IMR-90 (cell line): Measurements from ENCODE around the gene DAB1. TPM values are rescaled to one million over a fixed set of nuclear protein-coding genes. Genes with fewer than 3 reads are reported as not detected.

Experiments
- ATAC-seq: fragments of 200-7000 bp; cut with Tn5 transposase; 2 replicates; pipeline ENCODE4 v1.9.1; 2020; ENCODE audit warnings: low read depth, mild to moderate bottlenecking, moderate library complexity
- BruUV-seq: library from RNA; stranded (reverse); fragments of 400-500 nt; replicated peaks from 2 replicates; lab custom pipeline; 2021; lab: Mats Ljungman, UMichigan
- CTCF ChIA-PET: fragments of 300-600 bp; formaldehyde crosslinking; extraction: SDS; loops from one replicate; lab custom pipeline; 2021; ENCODE audit warnings: antibody characterized with exemption; lab: Yijun Ruan, JAX
- POLR2A ChIA-PET: fragments of 300-600 bp; sonication (Branson Sonifier 250); formaldehyde crosslinking; loops from one replicate; lab custom pipeline; 2022; ENCODE audit warnings: antibody characterized with exemption; ENCODE audit not compliant: unreplicated experiment; lab: Charles Lee
- DNase-seq: peaks from one replicate; pipeline ENCODE4 v3.0.0; 2013
- H2AFZ ChIP-seq: replicated peaks from 2 replicates; pipeline ENCODE3; 2013; ENCODE audit warnings: low read length, mild to moderate bottlenecking; ENCODE audit not compliant: poor library complexity
- H2AK5ac ChIP-seq: 2 replicates; pipeline ENCODE4 v1.6.1; 2013; ENCODE audit warnings: low read depth, low read length, inconsistent platforms
- H2AK9ac ChIP-seq: replicated peaks from 2 replicates; pipeline ENCODE3; 2013; ENCODE audit warnings: mild to moderate bottlenecking, low read depth, low read length, moderate library complexity; ENCODE audit not compliant: poor library complexity
- H2BK120ac ChIP-seq: 2 replicates; pipeline ENCODE4 v1.6.1; 2013; ENCODE audit warnings: low read depth, low read length, inconsistent platforms
- H2BK15ac ChIP-seq: 3 replicates; pipeline ENCODE4 v1.6.1; 2013; ENCODE audit warnings: low read depth, low read length, inconsistent platforms
- H2BK20ac ChIP-seq: 2 replicates; pipeline ENCODE4 v1.6.1; 2013; ENCODE audit warnings: low read depth, mild to moderate bottlenecking, inconsistent platforms, low read length, moderate library complexity
- H2BK5ac ChIP-seq: 2 replicates; pipeline ENCODE4 v1.6.1; 2013; ENCODE audit warnings: mild to moderate bottlenecking, low read depth, low read length, inconsistent platforms; ENCODE audit not compliant: poor library complexity, severe bottlenecking
- H3K14ac ChIP-seq: replicated peaks from 2 replicates; pipeline ENCODE4 v1.6.1; 2013; ENCODE audit warnings: low read depth, low read length, inconsistent platforms
- H3K18ac ChIP-seq: 2 replicates; pipeline ENCODE4 v1.6.1; 2013; ENCODE audit warnings: low read depth, low read length, control low read depth
- H3K23ac ChIP-seq: 2 replicates; pipeline ENCODE4 v1.6.1; 2013; ENCODE audit warnings: low read depth, low read length, inconsistent platforms
- H3K27ac ChIP-seq: 2 replicates; pipeline ENCODE4 v1.5.1; 2013; ENCODE audit warnings: mild to moderate bottlenecking, control low read depth, low read length; ENCODE audit not compliant: insufficient read depth
- H3K27me3 ChIP-seq: 2 replicates; pipeline ENCODE4 v1.6.1; 2013; ENCODE audit warnings: low read length; ENCODE audit not compliant: control insufficient read depth, insufficient read depth
- H3K36me3 ChIP-seq: 2 replicates; pipeline ENCODE4 v1.6.1; 2013; ENCODE audit warnings: low read length, mixed read lengths; ENCODE audit not compliant: control insufficient read depth, insufficient read depth
- H3K4ac ChIP-seq: 2 replicates; pipeline ENCODE4 v1.6.1; 2013; ENCODE audit warnings: low read depth, low read length, inconsistent platforms
- H3K4me1 ChIP-seq: 2 replicates; pipeline ENCODE4 v1.6.1; 2013; ENCODE audit warnings: low read length, mixed read lengths; ENCODE audit not compliant: control insufficient read depth, insufficient read depth
- H3K4me2 ChIP-seq: 2 replicates; pipeline ENCODE4 v1.6.1; 2013; ENCODE audit warnings: low read depth, mild to moderate bottlenecking, control low read depth, low read length, moderate library complexity
- H3K4me3 ChIP-seq: 2 replicates; pipeline ENCODE4 v1.5.1; 2013; ENCODE audit warnings: low read depth, mild to moderate bottlenecking, control low read depth, low read length, moderate library complexity; ENCODE audit not compliant: insufficient read depth
- H3K56ac ChIP-seq: 2 replicates; pipeline ENCODE4 v1.6.1; 2013; ENCODE audit warnings: low read length, inconsistent platforms; ENCODE audit not compliant: insufficient read depth; ENCODE audit errors: extremely low read depth
- H3K79me1 ChIP-seq, 2 experiments: 2 replicates each; pipeline ENCODE4 v1.6.1; 2013; ENCODE audit warnings: low read length in 2 of 2, inconsistent platforms in 1 of 2, low read depth in 1 of 2
- H3K9ac ChIP-seq: 2 replicates; pipeline ENCODE4 v1.6.1; 2013; ENCODE audit warnings: low read depth, low read length, control low read depth
- H3K9me1 ChIP-seq: 2 replicates; pipeline ENCODE4 v1.6.1; 2013; ENCODE audit warnings: low read length, inconsistent platforms; ENCODE audit not compliant: insufficient read depth
- H3K9me3 ChIP-seq: 2 replicates; pipeline ENCODE4 v1.6.1; 2013; ENCODE audit warnings: low read length; ENCODE audit not compliant: control insufficient read depth, insufficient read depth
- H4K20me1 ChIP-seq: 2 replicates; pipeline ENCODE4 v1.6.1; 2013; ENCODE audit warnings: low read length, inconsistent platforms; ENCODE audit not compliant: insufficient read depth
- H4K5ac ChIP-seq: 2 replicates; pipeline ENCODE4 v1.6.1; 2013; ENCODE audit warnings: mild to moderate bottlenecking, low read depth, low read length, control low read depth
- H4K8ac ChIP-seq, 2 experiments: 2 replicates each; pipeline ENCODE4 v1.6.1; 2013; ENCODE audit warnings: low read depth in 2 of 2, low read length in 2 of 2, control low read depth in 1 of 2, inconsistent platforms in 1 of 2
- H4K91ac ChIP-seq: 2 replicates; pipeline ENCODE4 v1.6.1; 2013; ENCODE audit warnings: low read depth, low read length, inconsistent platforms; ENCODE audit not compliant: insufficient read depth
- FOS ChIP-seq: fragments of 150-350 bp; IDR thresholded peaks from 2 replicates; pipeline ENCODE4 v1.6.1; 2016; ENCODE audit warnings: low read depth, low read length
- MAZ ChIP-seq: IDR thresholded peaks from 2 replicates; pipeline ENCODE4 v1.6.1; 2012; ENCODE audit warnings: low read depth, mild to moderate bottlenecking, low read length, improper control_type of control experiment, moderate library complexity, borderline replicate concordance
- WGBS, 2 experiments: methylation state at CpG; one replicate each; pipeline versions ENCODE4 v1.1.5 to v1.1.7; 2013; ENCODE audit warnings: missing lambda C conversion rate in 2 of 2; ENCODE audit not compliant: insufficient read length in 1 of 2; ENCODE audit errors: extremely low coverage in 2 of 2; 5-methylcytosine and 5-hydroxymethylcytosine counted together
- dilution Hi-C: fragments of 300-500 bp; cut with HindIII; formaldehyde crosslinking; loops from one replicate; pipeline ENCODE4 v1.14.3; 2018; ENCODE audit warnings: low sequenced_read_pairs; ENCODE audit not compliant: unreplicated experiment
- in situ Hi-C: fragments of 300-500 bp; cut with MboI; formaldehyde crosslinking; loops from 3 replicates; pipeline ENCODE4 v1.14.3; 2019; ENCODE audit warnings: low sequenced_read_pairs, inconsistent platforms, mixed read lengths
- intact Hi-C: fragments of 100-400 bp; cut with micrococcal nuclease; formaldehyde crosslinking; loops from 2 replicates; pipeline ENCODE4 v1.10.0; 2022
- polyA plus RNA-seq, 3 experiments: library from polyadenylated mRNA; depleted of rRNA; stranded (reverse); fragments of >200 nt; gene quantifications; 2 replicates each; pipeline ENCODE4 v1.2.3, GENCODE V29; 2012; ENCODE audit warnings: low replicate concordance in 1 of 3
- total RNA-seq: library from RNA; depleted of rRNA; stranded (reverse); fragments of >200 nt; gene quantifications from 2 replicates; pipeline ENCODE4 v1.2.3, GENCODE V29; 2012

Gene DAB1
- total and polyA plus RNA-seq, 2 of the 4 experiments (the other 2 are of a cell fraction) = 0.18 to 0.41 TPM

DNA sequence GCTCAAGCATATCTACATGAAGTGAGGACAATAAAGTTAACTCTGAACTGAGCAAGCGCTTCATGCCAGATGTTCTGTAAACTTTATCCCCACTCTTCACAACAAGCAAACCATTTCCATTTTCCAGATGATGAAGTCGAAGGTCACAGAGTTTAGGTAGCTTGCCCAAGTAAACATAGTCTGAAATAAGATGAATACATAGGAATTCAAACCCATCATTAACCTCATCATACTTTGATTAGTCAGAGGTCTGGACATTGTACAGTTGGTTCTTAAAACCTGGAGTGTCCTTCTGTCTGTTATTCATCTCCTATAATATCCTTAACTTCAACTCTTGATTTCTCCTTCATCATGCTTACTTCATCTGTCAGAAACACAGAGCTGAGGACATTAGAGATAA is 277.8 kb downstream of the DAB1 start:
- WGBS, 2 experiments = no CpG with 5 or more reads among the region's 2 CpGs
- no peak overlapping the region for H3K4me3 ChIP-seq
- H3K27me3 ChIP-seq = no peaks in the 10 kb centered on the region
- dilution Hi-C loops (no loop called here), in situ Hi-C loops (no loop called here), intact Hi-C loops (no loop called here)
- no peak overlapping the region for H2BK120ac ChIP-seq
- H3K14ac ChIP-seq = no peak overlapping the region
- no peaks in the 10 kb centered on the region for H3K79me1 ChIP-seq
- no peak overlapping the region for H2BK5ac ChIP-seq
- no peak overlapping the region for H3K23ac ChIP-seq
- H4K8ac ChIP-seq = no peak overlapping the region
- H3K27ac ChIP-seq = no peak overlapping the region
- POLR2A ChIA-PET = no interaction called here
- H4K91ac ChIP-seq = no peak overlapping the region
- BruUV-seq = no TSS peak
- CTCF ChIA-PET = interaction anchor here (0.5 kb wide), 1 partner anchor 14 kb away, joined by 3 read pairs; no protein-coding TSS in a partner anchor
- H2AFZ ChIP-seq = no peak overlapping the region
- DNase-seq (peak; percentile 6), ATAC-seq (0 out of 2 replicates have a peak, but pooled peaks have one; percentile 14)
- H3K9me3 ChIP-seq = no peaks in the 10 kb centered on the region
- no peaks in the 10 kb centered on the region for H4K20me1 ChIP-seq
- no peak overlapping the region for H3K4ac ChIP-seq
- H3K4me2 ChIP-seq = no peak overlapping the region
- H4K5ac ChIP-seq = no peak overlapping the region
- H3K56ac ChIP-seq = no peak overlapping the region
- no peak overlapping the region for H2AK5ac ChIP-seq
- no peaks in the 10 kb centered on the region for H3K36me3 ChIP-seq
- 0 out of 2 replicates have a peak, but pooled peaks cover 3% of the 10 kb centered on the region for H3K9me1 ChIP-seq
- no peak overlapping the region for H3K9ac ChIP-seq
- H3K18ac ChIP-seq = no peak overlapping the region
- TF ChIP-seq MAZ (no peak), FOS (no peak)
- no peak overlapping the region for H2BK20ac ChIP-seq
- H2AK9ac ChIP-seq = no peak overlapping the region
- no peaks in the 10 kb centered on the region for H3K4me1 ChIP-seq
- no peak overlapping the region for H2BK15ac ChIP-seq
